ENCODE measurements around the gene ULK2.
"Not testable (repeated sequence)": the region's sequence is repeated elsewhere in the genome, so short reads cannot be mapped to it uniquely, and the experiment has no call there.

The ULK2 gene

GRCh38 chr17:19860647-19861177, 7.0 kb downstream of the ULK2 start:
- DNase-seq: not testable (repeated sequence)

GRCh38 chr17:19857640-19858039, 10.1 kb downstream of the ULK2 start:
- no peak for DNase-seq

- DNase-seq: no peak
Measured at GRCh38 chr17:19833914-19834313, 33.8 kb downstream of the ULK2 start.

- DNase-seq: no peak
Measured at GRCh38 chr17:19830061-19830460, 37.7 kb downstream of the ULK2 start.

GRCh38 chr17:19812407-19812806, 55.3 kb downstream of the ULK2 start:
- DNase-seq: no peak

GRCh38 chr17:19805006-19805405, 62.7 kb downstream of the ULK2 start:
- DNase-seq: no peak

GRCh38 chr17:19800571-19800970, 67.2 kb downstream of the ULK2 start:
- DNase-seq: no peak

GRCh38 chr17:19799796-19800195, 67.9 kb downstream of the ULK2 start:
- no peak for DNase-seq

GRCh38 chr17:19796457-19796856, 71.3 kb downstream of the ULK2 start:
- DNase-seq: no peak

- DNase-seq: no peak
Measured at GRCh38 chr17:19791918-19792550, 75.7 kb downstream of the ULK2 start.

- no peak for DNase-seq
Measured at GRCh38 chr17:19787733-19788357, 79.9 kb downstream of the ULK2 start.

- DNase-seq: no peak
Measured at GRCh38 chr17:19785854-19786253, 81.9 kb downstream of the ULK2 start.

GRCh38 chr17:19781488-19782458, 86.0 kb downstream of the ULK2 start:
- no peak for DNase-seq

- DNase-seq: no peak
Measured at GRCh38 chr17:19780846-19781245, 86.9 kb downstream of the ULK2 start.

- DNase-seq: no peak
Measured at GRCh38 chr17:19773534-19773933, 94.2 kb downstream of the ULK2 start.

GRCh38 chr17:19771971-19772630, 95.6 kb downstream of the ULK2 start:
- DNase-seq: peak; percentile 27

- no peak for DNase-seq
Measured at GRCh38 chr17:19770985-19771735, 96.6 kb downstream of the ULK2 start.

GRCh38 chr17:19769946-19770652, 97.6 kb downstream of the ULK2 start:
- no peak for DNase-seq

- DNase-seq: no peak
Measured at GRCh38 chr17:19768046-19768782, 99.5 kb downstream of the ULK2 start.

- DNase-seq: no peak
Measured at GRCh38 chr17:19766421-19767270, 101.1 kb downstream of the ULK2 start.
